Lung (tissue), 12 donors: Measurements from ENCODE around the gene MROH8. TPM values are rescaled to one million over a fixed set of nuclear protein-coding genes. Genes with fewer than 3 reads are reported as not detected.

ENCODE experiments used
- ATAC-seq: fragments of 200-7000 bp; cut with Tn5 transposase; one replicate; pipeline ENCODE4 v1.9.1; 2020; ENCODE audit warnings: moderate number of reproducible peaks; ENCODE audit not compliant: insufficient read depth, low FRiP score
- DNase-seq, 3 donors: peaks; one replicate each; pipeline ENCODE4 v3.0.0-alpha.2; 2013 to 2017
- H3K27ac ChIP-seq, 2 donors: one replicate each; pipeline ENCODE4 v1.5.1; 2013; ENCODE audit warnings: mild to moderate bottlenecking in 2 of 2, moderate library complexity in 2 of 2, control low read depth in 1 of 2, inconsistent platforms in 1 of 2, low read depth in 1 of 2, low read length in 1 of 2
- H3K27me3 ChIP-seq, 3 donors: one replicate each; pipeline ENCODE4 v1.5.1; 2013; ENCODE audit warnings: low read length in 2 of 3; ENCODE audit not compliant: control insufficient read depth in 3 of 3, insufficient read depth in 3 of 3
- H3K36me3 ChIP-seq, 4 donors: one replicate each; pipeline ENCODE4 v1.5.1; 2013; ENCODE audit warnings: low read length in 4 of 4, mild to moderate bottlenecking in 1 of 4, moderate library complexity in 1 of 4; ENCODE audit not compliant: control insufficient read depth in 4 of 4, insufficient read depth in 4 of 4
- H3K4me1 ChIP-seq, 5 donors: one replicate each; pipeline ENCODE4 v1.5.1; 2013; ENCODE audit warnings: low read length in 5 of 5, mild to moderate bottlenecking in 2 of 5, moderate library complexity in 1 of 5; ENCODE audit not compliant: control insufficient read depth in 5 of 5, insufficient read depth in 5 of 5
- H3K4me3 ChIP-seq: one replicate; pipeline ENCODE4 v1.5.1; 2013; ENCODE audit warnings: mild to moderate bottlenecking, control low read depth, moderate library complexity
- H3K9ac ChIP-seq, 2 donors: one replicate each; pipeline ENCODE4 v1.5.1; 2013; ENCODE audit warnings: low read length in 2 of 2, control low read depth in 1 of 2; ENCODE audit not compliant: insufficient read depth in 1 of 2
- H3K9me3 ChIP-seq, 4 donors: one replicate each; pipeline ENCODE4 v1.5.1; 2013; ENCODE audit warnings: low read length in 3 of 4, mild to moderate bottlenecking in 1 of 4, moderate library complexity in 1 of 4; ENCODE audit not compliant: control insufficient read depth in 4 of 4, insufficient read depth in 3 of 4
- WGBS, 2 donors: extraction: QIAGEN DNeasy Blood & Tissue Kit; methylation state at CpG; one replicate each; pipeline ENCODE4 v1.1.7; 2013; 5-methylcytosine and 5-hydroxymethylcytosine counted together
- polyA plus RNA-seq, 2 donors: library from polyadenylated mRNA; stranded (reverse); fragments of 200-250 nt; gene quantifications; one replicate each; pipeline ENCODE4 v1.2.1, GENCODE V29; 2013
- total RNA-seq, 2 donors: library from RNA; depleted of rRNA in 1 of 2; stranded (reverse); fragments of >200 nt in 1 of 2; gene quantifications; one replicate each; pipeline ENCODE4 v1.2.1, GENCODE V29; 2014 to 2021
- TF ChIP-seq, protein P1 (sequence below): IDR thresholded peaks from 2 replicates; pipeline ENCODE4 v1.5.1; 2012; ENCODE audit warnings: mild to moderate bottlenecking; ENCODE audit errors: control extremely low read depth, extremely low read depth
- donor health status: control.
- donor health status: control.
- donor health status: Bipolar disorder and iron deficiency.
- donor health status: healthy.
- donor health status: DM: yes; HTN: yes; CAD: no.

Gene MROH8
- total and polyA plus RNA-seq, 4 donors, result 0.84 to 4.0 (median 2.5) TPM

DNA sequence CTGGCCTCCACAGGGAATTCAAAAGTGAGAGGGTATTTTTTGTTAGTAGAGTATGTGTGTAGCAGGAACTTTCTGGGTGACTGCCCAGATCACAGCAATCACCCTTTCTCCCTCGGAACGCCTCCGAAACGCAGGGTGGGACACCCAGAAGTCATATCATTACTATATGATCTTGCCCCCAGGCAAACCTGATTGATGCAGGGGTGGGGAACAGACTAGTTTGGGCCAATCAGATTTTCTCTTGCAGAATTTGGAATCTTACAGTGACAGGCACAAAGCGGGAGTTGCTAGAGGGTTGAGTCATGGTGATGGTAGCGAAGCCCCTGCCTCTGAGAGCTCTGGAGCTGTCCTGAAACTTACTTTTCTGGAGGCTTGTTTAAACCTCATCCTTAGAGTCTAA, 16.7 kb downstream of the MROH8 start:
- WGBS, 2 donors, result 91 to 92% methylated on average over 6 of the region's 6 CpGs
- no peak for ATAC-seq
- H3K27me3 ChIP-seq, result no peaks in the 10 kb centered on the region
- no peak overlapping the region for H3K4me3 ChIP-seq
- DNase-seq, result peak in 1 of 3 donors; percentile 7
- H3K9ac ChIP-seq, result no peak overlapping the region
- no peaks in the 10 kb centered on the region for H3K4me1 ChIP-seq
- no peaks in the 10 kb centered on the region for H3K9me3 ChIP-seq
- TF ChIP-seq, protein P1, sequence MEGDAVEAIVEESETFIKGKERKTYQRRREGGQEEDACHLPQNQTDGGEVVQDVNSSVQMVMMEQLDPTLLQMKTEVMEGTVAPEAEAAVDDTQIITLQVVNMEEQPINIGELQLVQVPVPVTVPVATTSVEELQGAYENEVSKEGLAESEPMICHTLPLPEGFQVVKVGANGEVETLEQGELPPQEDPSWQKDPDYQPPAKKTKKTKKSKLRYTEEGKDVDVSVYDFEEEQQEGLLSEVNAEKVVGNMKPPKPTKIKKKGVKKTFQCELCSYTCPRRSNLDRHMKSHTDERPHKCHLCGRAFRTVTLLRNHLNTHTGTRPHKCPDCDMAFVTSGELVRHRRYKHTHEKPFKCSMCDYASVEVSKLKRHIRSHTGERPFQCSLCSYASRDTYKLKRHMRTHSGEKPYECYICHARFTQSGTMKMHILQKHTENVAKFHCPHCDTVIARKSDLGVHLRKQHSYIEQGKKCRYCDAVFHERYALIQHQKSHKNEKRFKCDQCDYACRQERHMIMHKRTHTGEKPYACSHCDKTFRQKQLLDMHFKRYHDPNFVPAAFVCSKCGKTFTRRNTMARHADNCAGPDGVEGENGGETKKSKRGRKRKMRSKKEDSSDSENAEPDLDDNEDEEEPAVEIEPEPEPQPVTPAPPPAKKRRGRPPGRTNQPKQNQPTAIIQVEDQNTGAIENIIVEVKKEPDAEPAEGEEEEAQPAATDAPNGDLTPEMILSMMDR, result no peak
- peaks cover 0 to 3% (median 3%) of the 10 kb centered on the region in 4 donors for H3K36me3 ChIP-seq
- H3K27ac ChIP-seq, result no peak overlapping the region

DNA sequence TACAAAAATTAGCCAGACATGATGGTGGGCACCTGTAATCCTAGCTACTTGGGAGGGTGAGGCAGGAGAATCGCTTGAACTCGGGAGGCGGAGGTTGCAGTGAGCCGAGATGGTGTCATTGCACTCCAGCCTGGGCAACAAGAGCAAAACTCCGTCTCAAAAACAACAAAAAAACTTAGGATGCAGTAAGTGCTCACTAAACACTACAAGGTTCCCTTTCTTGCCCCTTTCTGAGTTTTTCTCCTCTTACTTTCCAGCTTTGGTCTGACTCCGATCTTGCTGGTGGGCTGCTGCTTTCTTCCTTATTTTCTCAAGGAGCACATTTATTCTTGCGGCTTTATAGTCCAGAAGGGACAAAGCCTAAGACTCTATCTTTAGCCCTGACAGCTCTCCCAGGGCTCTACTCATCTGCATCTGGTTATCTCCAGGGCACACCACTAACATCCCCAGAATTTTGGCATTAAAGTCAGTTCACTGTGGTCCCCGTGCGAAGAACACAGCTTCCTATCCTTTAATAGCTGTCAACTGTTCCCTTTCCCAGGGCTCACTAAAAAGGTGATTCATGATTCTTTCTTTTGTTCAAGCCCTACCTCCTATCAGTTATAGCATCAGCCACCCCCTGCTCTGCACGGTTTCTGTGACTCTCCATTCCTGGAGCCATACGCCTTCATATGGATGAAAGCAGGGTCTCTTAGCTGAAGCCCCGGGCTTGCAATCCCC, 17.4 kb downstream of the MROH8 start:
- DNase-seq, result no peak
- 80 to 81% methylated on average over 12 of the region's 12 CpGs for WGBS, 2 donors
- H3K9me3 ChIP-seq, result no peaks in the 10 kb centered on the region
- H3K9ac ChIP-seq, result no peak overlapping the region
- ATAC-seq, result no peak
- H3K36me3 ChIP-seq, result peaks cover 0 to 4% (median 0%) of the 10 kb centered on the region in 4 donors
- no peak overlapping the region for H3K27ac ChIP-seq
- no peaks in the 10 kb centered on the region for H3K4me1 ChIP-seq
- no peak overlapping the region for H3K4me3 ChIP-seq
- TF ChIP-seq, protein P1, result no peak
- H3K27me3 ChIP-seq, result no peaks in the 10 kb centered on the region

DNA sequence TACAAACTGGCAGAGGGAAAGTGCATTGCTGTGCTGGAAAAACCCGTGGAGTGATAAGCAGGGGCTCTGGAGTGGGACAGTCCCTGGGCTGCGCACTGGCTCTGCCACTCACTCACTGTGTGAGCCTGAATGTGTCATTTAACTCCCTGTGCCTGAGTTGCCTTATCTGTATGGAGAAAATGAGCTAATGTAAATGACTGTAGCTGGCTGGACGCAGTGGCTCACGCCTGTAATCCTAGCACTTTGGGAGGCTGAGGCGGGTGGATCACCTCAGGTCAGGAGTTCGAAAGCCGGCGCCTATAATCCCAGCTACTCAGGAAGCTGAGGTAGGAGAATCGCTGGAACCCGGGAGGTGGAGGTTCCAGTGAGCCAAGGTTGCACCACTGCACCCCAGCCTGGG, 18.7 kb downstream of the MROH8 start:
- peaks cover 0 to 2% (median 0%) of the 10 kb centered on the region in 4 donors for H3K36me3 ChIP-seq
- no peaks in the 10 kb centered on the region for H3K4me1 ChIP-seq
- DNase-seq, result no peak
- ATAC-seq, result no peak
- H3K9me3 ChIP-seq, result no peaks in the 10 kb centered on the region
- TF ChIP-seq, protein P1, result no peak
- H3K27ac ChIP-seq, result no peak overlapping the region
- WGBS, 2 donors, result 92 to 95% methylated on average over 10 of the region's 10 CpGs
- no peaks in the 10 kb centered on the region for H3K27me3 ChIP-seq
- H3K4me3 ChIP-seq, result no peak overlapping the region
- no peak overlapping the region for H3K9ac ChIP-seq
